GM12878 (cell line): ENCODE data around the gene SPRTN.

Experiments used
- CTCF ChIP-seq, 3 experiments: IDR thresholded peaks in 2 of 3; conservative IDR thresholded peaks in 1 of 3; 2 replicates each; pipeline ENCODE4 v1.5.1; 2011; ENCODE audit warnings: low read depth in 3 of 3, low read length in 3 of 3, mild to moderate bottlenecking in 3 of 3, control low read depth in 2 of 3, moderate library complexity in 2 of 3, inconsistent platforms in 1 of 3, mixed read lengths in 1 of 3; ENCODE audit not compliant: control insufficient read depth in 2 of 3, insufficient read depth in 1 of 3; ENCODE audit errors: extremely low read depth in 1 of 3
- POLR2AphosphoS5 ChIP-seq: IDR thresholded peaks from 2 replicates; pipeline ENCODE4 v1.6.1; 2011; ENCODE audit warnings: mild to moderate bottlenecking, low read length, inconsistent platforms

GRCh38 chr1:231334079-231334666 lies 3.9 kb upstream of the SPRTN start:
- TF ChIP-seq CTCF (IDR thresholded peaks at IDR 0.05 in 2 of 3, conservative IDR thresholded peaks at IDR 0.05 in 1 of 3; ENCODE audit: control insufficient read depth in 2 of 3, extremely low read depth in 1 of 3, insufficient read depth in 1 of 3, low read depth in 3 of 3, low read length in 3 of 3) (no peak), POLR2AphosphoS5 (no peak)
